ENCODE results near the gene CDC25A. TPM values are rescaled to one million over a fixed set of nuclear protein-coding genes. Genes with fewer than 3 reads are reported as not detected.

The CDC25A gene
- total RNA-seq, 1 experiment from 2014 or later, result 35.5 TPM

GRCh38 chr3:48215876-48216275 is 27.7 kb upstream of the CDC25A start:
- H3K9me3 Mint-ChIP-seq (ENCODE audit: unreplicated experiment), result no peaks in the 10 kb centered on the region
- intact Hi-C loops (cut with micrococcal nuclease; ENCODE audit: unreplicated experiment), result no loop called here
- BruUV-seq (replicated peaks), result no TSS peak
- H3K4me3 Mint-ChIP-seq (ENCODE audit: unreplicated experiment), result no peak overlapping the region
- Histone ChIP-seq H3K36me3 (ENCODE audit: control insufficient read depth, insufficient read depth, low read length) (no peaks in the 10 kb centered on the region), H3K9me3 (no peaks in the 10 kb centered on the region), H3K4me1 (no peaks in the 10 kb centered on the region), H3K27me3 (replicated peaks; ENCODE audit: control insufficient read depth, insufficient read depth, low read length) (no peaks in the 10 kb centered on the region), H3K4me3 (ENCODE audit: low read depth, low read length) (no peak overlapping the region)
- H3K4me1 Mint-ChIP-seq (ENCODE audit: low read depth, unreplicated experiment), result no peaks in the 10 kb centered on the region
- TF ChIP-seq CTCF (IDR thresholded peaks at IDR 0.05; ENCODE audit: insufficient read depth in 1 of 2, low read depth in 1 of 2, low read length in 1 of 2, severe bottlenecking in 1 of 2, unreplicated experiment in 1 of 2), result no peak
- no peaks in the 10 kb centered on the region for H3K27me3 Mint-ChIP-seq (ENCODE audit: insufficient read depth, unreplicated experiment)
- no peak for DNase-seq
- no peaks in the 10 kb centered on the region for H3K36me3 Mint-ChIP-seq (ENCODE audit: insufficient read depth, unreplicated experiment)
- no peak overlapping the region for H3K27ac Mint-ChIP-seq (ENCODE audit: unreplicated experiment)
- ChIA-PET CTCF (no interaction called here), POLR2A (no interaction called here)

- Histone ChIP-seq H3K4me3 (ENCODE audit: low read depth, low read length) (no peak overlapping the region), H3K36me3 (ENCODE audit: control insufficient read depth, insufficient read depth, low read length) (no peaks in the 10 kb centered on the region), H3K27me3 (replicated peaks; ENCODE audit: control insufficient read depth, insufficient read depth, low read length) (no peaks in the 10 kb centered on the region), H3K9me3 (no peaks in the 10 kb centered on the region), H3K4me1 (no peaks in the 10 kb centered on the region)
- ChIA-PET POLR2A (no interaction called here), CTCF (no interaction called here)
- H3K27me3 Mint-ChIP-seq (ENCODE audit: insufficient read depth, unreplicated experiment), result no peaks in the 10 kb centered on the region
- no peak for DNase-seq
- H3K9me3 Mint-ChIP-seq (ENCODE audit: unreplicated experiment), result no peaks in the 10 kb centered on the region
- no peaks in the 10 kb centered on the region for H3K4me1 Mint-ChIP-seq (ENCODE audit: low read depth, unreplicated experiment)
- BruUV-seq (replicated peaks), result no TSS peak
- H3K4me3 Mint-ChIP-seq (ENCODE audit: unreplicated experiment), result no peak overlapping the region
- TF ChIP-seq CTCF (IDR thresholded peaks at IDR 0.05; ENCODE audit: insufficient read depth in 1 of 2, low read depth in 1 of 2, low read length in 1 of 2, severe bottlenecking in 1 of 2, unreplicated experiment in 1 of 2), result no peak
- no peak overlapping the region for H3K27ac Mint-ChIP-seq (ENCODE audit: unreplicated experiment)
- intact Hi-C loops (cut with micrococcal nuclease; ENCODE audit: unreplicated experiment), result no loop called here
- H3K36me3 Mint-ChIP-seq (ENCODE audit: insufficient read depth, unreplicated experiment), result no peaks in the 10 kb centered on the region
These were observed 27.2 kb upstream of the CDC25A start for GRCh38 chr3:48215466-48215865.

- no peaks in the 10 kb centered on the region for H3K4me1 Mint-ChIP-seq (ENCODE audit: low read depth, unreplicated experiment)
- intact Hi-C loops (cut with micrococcal nuclease; ENCODE audit: unreplicated experiment), result no loop called here
- no peak overlapping the region for H3K4me3 ChIP-seq (ENCODE audit: low read depth, low read length)
- DNase-seq, result no peak
- TF ChIP-seq CTCF (IDR thresholded peaks at IDR 0.05; ENCODE audit: insufficient read depth in 1 of 2, low read depth in 1 of 2, low read length in 1 of 2, severe bottlenecking in 1 of 2, unreplicated experiment in 1 of 2), result no peak
- H3K9me3 Mint-ChIP-seq (ENCODE audit: unreplicated experiment), result no peaks in the 10 kb centered on the region
- no peaks in the 10 kb centered on the region for H3K27me3 Mint-ChIP-seq (ENCODE audit: insufficient read depth, unreplicated experiment)
- H3K4me3 Mint-ChIP-seq (ENCODE audit: unreplicated experiment), result no peak overlapping the region
- CTCF ChIA-PET, result no interaction called here
- H3K36me3 Mint-ChIP-seq (ENCODE audit: insufficient read depth, unreplicated experiment), result no peaks in the 10 kb centered on the region
- H3K36me3 ChIP-seq (ENCODE audit: control insufficient read depth, insufficient read depth, low read length), result no peaks in the 10 kb centered on the region
- H3K9me3 ChIP-seq, result no peaks in the 10 kb centered on the region
- POLR2A ChIA-PET, result no interaction called here
- H3K4me1 ChIP-seq, result no peaks in the 10 kb centered on the region
- H3K27ac Mint-ChIP-seq (ENCODE audit: unreplicated experiment), result no peak overlapping the region
- H3K27me3 ChIP-seq (replicated peaks; ENCODE audit: control insufficient read depth, insufficient read depth, low read length), result no peaks in the 10 kb centered on the region
- BruUV-seq (replicated peaks), result no TSS peak
These were observed 26.8 kb upstream of the CDC25A start for GRCh38 chr3:48215019-48215418.
